ENCODE results near the gene CYP46A1.

Gene CYP46A1

GRCh38 chr14:99733540-99734405 lies 49.7 kb downstream of the CYP46A1 start:
- DNase-seq (ENCODE audit: low read depth): no peak
- no peak for TF ChIP-seq CTCF (IDR thresholded peaks at IDR 0.05; ENCODE audit: low read depth, low read length, missing control alignments)
- H3K4me3 ChIP-seq (ENCODE audit: low read depth, low read length): no peak overlapping the region
- in situ Hi-C loops (cut with HindIII; ENCODE audit: low sequenced_read_pairs): no loop called here

DNA sequence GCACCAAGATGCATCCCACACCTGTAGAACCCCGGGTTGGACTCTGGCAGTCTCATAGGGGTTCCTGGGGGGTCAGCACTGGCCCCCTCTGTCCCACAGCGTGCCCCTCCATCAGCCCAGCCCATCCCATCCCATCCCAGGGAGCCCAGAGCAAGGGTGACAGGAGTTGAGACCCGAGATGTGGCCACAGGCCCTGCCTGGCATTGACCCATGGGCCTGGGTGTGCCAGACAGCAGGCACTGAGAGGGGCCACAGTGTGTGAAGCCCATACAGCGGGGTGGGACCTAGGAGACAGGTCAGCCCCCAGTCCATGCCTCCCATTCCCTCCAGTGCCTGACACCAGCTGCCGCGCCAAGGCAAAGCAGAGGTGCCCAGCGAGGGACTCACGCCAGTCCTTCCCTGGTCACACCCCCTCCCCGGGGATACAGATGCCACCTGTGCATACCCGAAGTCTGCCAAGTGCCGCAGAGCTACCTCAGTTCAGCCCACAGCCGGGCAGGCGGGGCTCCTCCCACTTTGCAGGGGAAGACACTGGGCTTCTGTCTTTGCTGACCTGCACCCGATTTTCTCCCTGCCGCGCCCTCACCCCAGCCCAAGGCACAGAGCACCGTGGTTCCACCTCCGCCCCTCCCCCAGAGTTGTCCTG lies 50.4 kb downstream of the CYP46A1 start:
- no peak for TF ChIP-seq CTCF (IDR thresholded peaks at IDR 0.05; ENCODE audit: low read depth, low read length, missing control alignments)
- in situ Hi-C loops (cut with HindIII; ENCODE audit: low sequenced_read_pairs): no loop called here
- no peak overlapping the region for H3K4me3 ChIP-seq (ENCODE audit: low read depth, low read length)
- DNase-seq (ENCODE audit: low read depth): no peak

DNA sequence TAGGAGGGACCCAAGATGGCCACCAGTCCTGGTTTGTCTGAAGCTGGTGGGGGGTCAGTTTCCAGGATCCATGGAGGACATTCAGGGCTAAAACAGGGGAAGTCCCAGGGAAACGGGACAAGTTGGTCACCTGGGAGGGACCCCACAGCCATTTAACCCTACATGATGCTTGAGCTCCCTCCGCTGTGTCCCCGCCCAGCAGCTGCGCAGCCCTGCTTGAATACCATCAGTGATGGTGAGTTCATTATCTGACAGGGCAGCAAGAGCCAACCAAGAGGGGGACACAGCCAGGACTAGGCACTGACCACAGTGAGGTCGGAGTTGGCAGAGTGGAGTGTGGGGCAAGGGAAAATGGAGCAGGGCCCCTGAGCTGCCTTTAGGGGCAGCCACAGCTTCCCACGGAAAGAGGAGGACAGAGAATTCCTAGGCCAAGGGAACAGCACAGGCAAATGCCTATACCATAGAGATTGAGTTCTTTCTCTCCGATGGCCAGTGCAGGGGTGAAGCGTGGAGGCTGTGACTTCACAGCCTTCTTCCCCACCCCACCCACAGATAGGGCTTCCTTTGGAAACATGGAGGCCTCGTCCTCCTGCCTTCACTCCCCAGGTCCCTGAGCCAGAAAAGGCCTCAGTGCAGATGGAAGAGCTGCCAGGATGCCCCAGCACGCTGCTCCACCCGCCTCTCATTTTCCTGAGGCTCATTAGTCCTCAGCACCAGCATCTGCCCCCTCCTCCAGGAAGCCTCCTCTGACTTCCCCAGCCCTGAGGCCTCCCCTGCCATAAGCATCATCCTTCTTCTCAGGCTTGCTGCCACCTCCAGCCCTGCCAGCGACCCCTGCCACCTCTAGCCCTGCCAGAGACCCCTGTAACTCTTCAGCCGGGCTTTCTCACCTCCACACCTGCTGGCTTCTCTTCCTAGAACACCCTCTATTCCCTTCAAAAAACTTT lies 51.4 kb downstream of the CYP46A1 start:
- no peak for DNase-seq (ENCODE audit: low read depth)
- no peak overlapping the region for H3K4me3 ChIP-seq (ENCODE audit: low read depth, low read length)
- TF ChIP-seq CTCF (IDR thresholded peaks at IDR 0.05; ENCODE audit: low read depth, low read length, missing control alignments): no peak
- in situ Hi-C loops (cut with HindIII; ENCODE audit: low sequenced_read_pairs): no loop called here

GRCh38 chr14:99736603-99737371 lies 52.7 kb downstream of the CYP46A1 start:
- in situ Hi-C loops (cut with HindIII; ENCODE audit: low sequenced_read_pairs): no loop called here
- no peak for TF ChIP-seq CTCF (IDR thresholded peaks at IDR 0.05; ENCODE audit: low read depth, low read length, missing control alignments)
- H3K4me3 ChIP-seq (ENCODE audit: low read depth, low read length): peak overlapping the region; percentile 53
- DNase-seq (ENCODE audit: low read depth): no peak

DNA sequence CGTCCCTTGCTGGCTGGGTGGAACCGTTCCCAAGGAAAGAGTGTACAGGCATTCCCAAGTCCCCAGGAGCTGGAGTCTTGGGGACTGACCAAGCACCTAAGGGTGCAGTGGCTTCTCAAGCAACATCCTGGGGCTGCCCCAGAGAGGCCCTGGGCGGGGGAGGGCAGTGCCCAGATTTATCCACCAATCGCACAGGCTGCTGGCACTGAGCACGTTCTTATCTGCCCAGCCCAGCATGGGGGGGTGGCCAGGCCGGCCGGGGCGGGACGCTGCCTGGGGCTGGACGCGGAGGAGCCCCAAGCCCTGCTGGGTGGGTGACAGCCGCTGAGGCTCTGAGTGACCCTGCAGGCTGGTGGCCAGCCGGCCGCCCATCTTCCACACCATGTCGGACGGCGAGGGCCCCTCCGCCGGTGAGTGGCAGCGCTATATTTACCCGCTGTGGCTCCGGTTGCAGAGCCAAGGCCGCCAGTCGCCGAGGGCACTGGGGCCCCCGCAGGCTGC lies 53.4 kb downstream of the CYP46A1 start:
- in situ Hi-C loops (cut with HindIII; ENCODE audit: low sequenced_read_pairs): no loop called here
- peak overlapping the region; percentile 53 for H3K4me3 ChIP-seq (ENCODE audit: low read depth, low read length)
- no peak for TF ChIP-seq CTCF (IDR thresholded peaks at IDR 0.05; ENCODE audit: low read depth, low read length, missing control alignments)
- no peak for DNase-seq (ENCODE audit: low read depth)

All from astrocyte of the cerebellum (primary cell).